ENCODE measurements around the gene MAGED2. TPM values are rescaled to one million over a fixed set of nuclear protein-coding genes. Genes with fewer than 3 reads are reported as not detected.
"Not testable (repeated sequence)": the region's sequence is repeated elsewhere in the genome, so short reads cannot be mapped to it uniquely, and the experiment has no call there.

MAGED2 gene
- 100 to 1,000 TPM; 106 to 177 TPM for total RNA-seq
- 100 to 1,000 TPM; 567 to 633 (median 594) TPM for polyA plus RNA-seq (ENCODE audit: insufficient read length in 6 of 6)
- long read RNA-seq, donor 1, transcript MAGED2-204 (13 exons, 2,048 nt): minor isoform, 16 of 606 reads
- long read RNA-seq, donor 1, transcript MAGED2-206 (13 exons, 2,189 nt): major isoform, 141 of 606 reads
- long read RNA-seq, donor 1, transcript MAGED2-203 (12 exons, 2,066 nt): minor isoform, 19 of 606 reads
- long read RNA-seq, donor 1, partial matches to known transcripts: 409 of 606 reads
- long read RNA-seq, donor 1, other reads (novel, unspliced or antisense): 18 of 606 reads
- long read RNA-seq, donor 2, transcript MAGED2-203 (12 exons, 2,066 nt): minor isoform, 20 of 400 reads
- long read RNA-seq, donor 2, transcript MAGED2-204 (13 exons, 2,048 nt): minor isoform, 15 of 400 reads
- long read RNA-seq, donor 2, transcript MAGED2-206 (13 exons, 2,189 nt): major isoform, 111 of 400 reads
- long read RNA-seq, donor 2, partial matches to known transcripts: 227 of 400 reads
- long read RNA-seq, donor 2, other reads (novel, unspliced or antisense): 20 of 400 reads
- long read RNA-seq, donor 3, transcript MAGED2-203 (12 exons, 2,066 nt): minor isoform, 20 of 354 reads
- long read RNA-seq, donor 3, transcript MAGED2-206 (13 exons, 2,189 nt): major isoform, 166 of 354 reads
- long read RNA-seq, donor 3, transcript MAGED2-204 (13 exons, 2,048 nt): minor isoform, 17 of 354 reads
- long read RNA-seq, donor 3, partial matches to known transcripts: 132 of 354 reads
- long read RNA-seq, donor 3, other reads (novel, unspliced or antisense): 18 of 354 reads
- long read RNA-seq, donor 4, transcript MAGED2-201 (12 exons, 1,958 nt): minor isoform, 5 of 198 reads
- long read RNA-seq, donor 4, transcript MAGED2-204 (13 exons, 2,048 nt): minor isoform, 35 of 198 reads
- long read RNA-seq, donor 4, transcript MAGED2-203 (12 exons, 2,066 nt): minor isoform, 17 of 198 reads
- long read RNA-seq, donor 4, transcript MAGED2-206 (13 exons, 2,189 nt): major isoform, 87 of 198 reads
- long read RNA-seq, donor 4, partial matches to known transcripts: 30 of 198 reads
- long read RNA-seq, donor 4, other reads (novel, unspliced or antisense): 23 of 198 reads
- long read RNA-seq, donor 5, transcript MAGED2-204 (13 exons, 2,048 nt): minor isoform, 16 of 324 reads
- long read RNA-seq, donor 5, transcript MAGED2-203 (12 exons, 2,066 nt): minor isoform, 14 of 324 reads
- long read RNA-seq, donor 5, transcript MAGED2-206 (13 exons, 2,189 nt): major isoform, 128 of 324 reads
- long read RNA-seq, donor 5, partial matches to known transcripts: 144 of 324 reads
- long read RNA-seq, donor 5, other reads (novel, unspliced or antisense): 19 of 324 reads
- long read RNA-seq, donor 6, transcript MAGED2-204 (13 exons, 2,048 nt): minor isoform, 23 of 385 reads
- long read RNA-seq, donor 6, transcript MAGED2-203 (12 exons, 2,066 nt): minor isoform, 19 of 385 reads
- long read RNA-seq, donor 6, transcript MAGED2-206 (13 exons, 2,189 nt): major isoform, 142 of 385 reads
- long read RNA-seq, donor 6, partial matches to known transcripts: 187 of 385 reads
- long read RNA-seq, donor 6, other reads (novel, unspliced or antisense): 8 of 385 reads
- long read RNA-seq, donor 7, transcript MAGED2-203 (12 exons, 2,066 nt): minor isoform, 23 of 274 reads
- long read RNA-seq, donor 7, transcript MAGED2-206 (13 exons, 2,189 nt): major isoform, 131 of 274 reads
- long read RNA-seq, donor 7, transcript MAGED2-204 (13 exons, 2,048 nt): minor isoform, 19 of 274 reads
- long read RNA-seq, donor 7, partial matches to known transcripts: 73 of 274 reads
- long read RNA-seq, donor 7, other reads (novel, unspliced or antisense): 25 of 274 reads
- long read RNA-seq, donor 8, transcript MAGED2-204 (13 exons, 2,048 nt): minor isoform, 16 of 292 reads
- long read RNA-seq, donor 8, transcript MAGED2-206 (13 exons, 2,189 nt): major isoform, 147 of 292 reads
- long read RNA-seq, donor 8, transcript MAGED2-203 (12 exons, 2,066 nt): minor isoform, 24 of 292 reads
- long read RNA-seq, donor 8, partial matches to known transcripts: 85 of 292 reads
- long read RNA-seq, donor 8, other reads (novel, unspliced or antisense): 15 of 292 reads
- long read RNA-seq, donor 9, partial matches to known transcripts: 0 of 4 reads
- long read RNA-seq, donor 9, other reads (novel, unspliced or antisense): 0 of 4 reads
- long read RNA-seq, donor 10, transcript MAGED2-206 (13 exons, 2,189 nt): major isoform, 96 of 185 reads
- long read RNA-seq, donor 10, transcript MAGED2-204 (13 exons, 2,048 nt): minor isoform, 32 of 185 reads
- long read RNA-seq, donor 10, transcript MAGED2-203 (12 exons, 2,066 nt): minor isoform, 13 of 185 reads
- long read RNA-seq, donor 10, partial matches to known transcripts: 24 of 185 reads
- long read RNA-seq, donor 10, other reads (novel, unspliced or antisense): 16 of 185 reads
- long read RNA-seq, donor 11, transcript MAGED2-204 (13 exons, 2,048 nt): minor isoform, 22 of 328 reads
- long read RNA-seq, donor 11, transcript MAGED2-203 (12 exons, 2,066 nt): minor isoform, 13 of 328 reads
- long read RNA-seq, donor 11, transcript MAGED2-209 (2 exons, 691 nt): minor isoform, 5 of 328 reads
- long read RNA-seq, donor 11, transcript MAGED2-206 (13 exons, 2,189 nt): major isoform, 84 of 328 reads
- long read RNA-seq, donor 11, partial matches to known transcripts: 203 of 328 reads
- long read RNA-seq, donor 11, other reads (novel, unspliced or antisense): 0 of 328 reads
- long read RNA-seq, donor 12, transcript MAGED2-201 (12 exons, 1,958 nt): minor isoform, 5 of 234 reads
- long read RNA-seq, donor 12, transcript MAGED2-203 (12 exons, 2,066 nt): minor isoform, 12 of 234 reads
- long read RNA-seq, donor 12, transcript MAGED2-204 (13 exons, 2,048 nt): minor isoform, 16 of 234 reads
- long read RNA-seq, donor 12, transcript MAGED2-206 (13 exons, 2,189 nt): major isoform, 92 of 234 reads
- long read RNA-seq, donor 12, partial matches to known transcripts: 102 of 234 reads
- long read RNA-seq, donor 12, other reads (novel, unspliced or antisense): 0 of 234 reads

GRCh38 chrX:54807524-54808108 is at the start of gene MAGED2:
Gene MAGED2 (plus strand): TSS chrX:54807745. CDS start chrX:54809332, 1,587 bp downstream.
- H3K4me3 ChIP-seq: peak within 1 kb of the TSS; percentile 45 to 67
- H3K9me3 ChIP-seq: no peaks in the 10 kb centered on the region
- peaks cover 0 to 22% of the 10 kb centered on the region in 2 donors for H3K36me3 ChIP-seq
- DNase-seq: peak in 2 of 4 donors; percentile 45 to 78
- intact Hi-C loops (cut with DNase I): no loop called here
- H3K27ac ChIP-seq: peak within 1 kb of the TSS; percentile 64 to 82
- ATAC-seq: peak; percentile 54
- no peaks in the 10 kb centered on the region for H3K27me3 ChIP-seq
- TF ChIP-seq CTCF (IDR thresholded peaks at IDR 0.05): no peak
- H3K4me1 ChIP-seq: no peaks in the 10 kb centered on the region

- no peaks in the 10 kb centered on the region for H3K36me3 ChIP-seq
- no peak overlapping the region for H3K27ac ChIP-seq
- no peak for TF ChIP-seq CTCF (IDR thresholded peaks at IDR 0.05)
- intact Hi-C loops (cut with DNase I): no loop called here
- H3K4me1 ChIP-seq: no peaks in the 10 kb centered on the region
- ATAC-seq: no peak
- H3K27me3 ChIP-seq: no peaks in the 10 kb centered on the region
- no peaks in the 10 kb centered on the region for H3K9me3 ChIP-seq
- H3K4me3 ChIP-seq: no peak overlapping the region
- no peak for DNase-seq
Observed at GRCh38 chrX:54758114-54759055, 49.2 kb upstream of the MAGED2 start.

GRCh38 chrX:54774391-54775094 is 33.0 kb upstream of the MAGED2 start:
- H3K27ac ChIP-seq; H3K9me3 ChIP-seq; H3K4me1 ChIP-seq; ATAC-seq; H3K27me3 ChIP-seq; H3K4me3 ChIP-seq; H3K36me3 ChIP-seq; intact Hi-C loops (cut with DNase I): not testable (repeated sequence)
- DNase-seq: peak in 1 of 4 donors; percentile 53

Data from left lung (tissue), 14 donors.